Measurements from ENCODE around the gene ANP32B. TPM values are rescaled to one million over a fixed set of nuclear protein-coding genes. Genes with fewer than 3 reads are reported as not detected.
A peak's percentile ranks its signal among the peaks of the same experiment; 100 is the strongest.

Gene ANP32B
- total RNA-seq, result 100 to 1,000 TPM in 1 of 9 donors, 10 to 100 TPM in 8; 13.4 to 100 (median 23.6) TPM
- 100 to 1,000 TPM in 2 of 3 donors, 10 to 100 TPM in 1; 72.9 to 156 (median 122) TPM for polyA plus RNA-seq
- long read RNA-seq, donor 1, transcript ANP32B-201 (7 exons, 1,463 nt), result major isoform, 34 of 73 reads
- long read RNA-seq, donor 1, partial matches to known transcripts, result 39 of 73 reads
- long read RNA-seq, donor 1, other reads (novel, unspliced or antisense), result 0 of 73 reads
- long read RNA-seq, donor 2, transcript ANP32B-201 (7 exons, 1,463 nt), result major isoform, 26 of 51 reads
- long read RNA-seq, donor 2, partial matches to known transcripts, result 25 of 51 reads
- long read RNA-seq, donor 2, other reads (novel, unspliced or antisense), result 0 of 51 reads
- long read RNA-seq, donor 3, transcript ANP32B-201 (7 exons, 1,463 nt), result major isoform, 15 of 51 reads
- long read RNA-seq, donor 3, partial matches to known transcripts, result 36 of 51 reads
- long read RNA-seq, donor 3, other reads (novel, unspliced or antisense), result 0 of 51 reads
- long read RNA-seq, donor 4, transcript ANP32B-201 (7 exons, 1,463 nt), result major isoform, 44 of 60 reads
- long read RNA-seq, donor 4, partial matches to known transcripts, result 8 of 60 reads
- long read RNA-seq, donor 4, other reads (novel, unspliced or antisense), result 8 of 60 reads
- long read RNA-seq, donor 5, transcript ANP32B-201 (7 exons, 1,463 nt), result major isoform, 89 of 99 reads
- long read RNA-seq, donor 5, partial matches to known transcripts, result 1 of 99 reads
- long read RNA-seq, donor 5, other reads (novel, unspliced or antisense), result 9 of 99 reads
- long read RNA-seq, donor 6, transcript ANP32B-201 (7 exons, 1,463 nt), result major isoform, 33 of 48 reads
- long read RNA-seq, donor 6, partial matches to known transcripts, result 7 of 48 reads
- long read RNA-seq, donor 6, other reads (novel, unspliced or antisense), result 8 of 48 reads
- long read RNA-seq, donor 7, transcript ANP32B-201 (7 exons, 1,463 nt), result major isoform, 16 of 22 reads
- long read RNA-seq, donor 7, partial matches to known transcripts, result 6 of 22 reads
- long read RNA-seq, donor 7, other reads (novel, unspliced or antisense), result 0 of 22 reads
- long read RNA-seq, donor 8, transcript ANP32B-201 (7 exons, 1,463 nt), result major isoform, 43 of 66 reads
- long read RNA-seq, donor 8, partial matches to known transcripts, result 18 of 66 reads
- long read RNA-seq, donor 8, other reads (novel, unspliced or antisense), result 5 of 66 reads
- long read RNA-seq, donor 9, transcript ANP32B-201 (7 exons, 1,463 nt), result major isoform, 18 of 76 reads
- long read RNA-seq, donor 9, partial matches to known transcripts, result 52 of 76 reads
- long read RNA-seq, donor 9, other reads (novel, unspliced or antisense), result 6 of 76 reads
- long read RNA-seq, donor 10, transcript ANP32B-201 (7 exons, 1,463 nt), result major isoform, 19 of 25 reads
- long read RNA-seq, donor 10, partial matches to known transcripts, result 6 of 25 reads
- long read RNA-seq, donor 10, other reads (novel, unspliced or antisense), result 0 of 25 reads

- TF ChIP-seq POLR2A (IDR thresholded peaks at IDR 0.05) (peak in 1 of 2 donors; percentile 43), CTCF (IDR thresholded peaks at IDR 0.05) (peak; percentile 37 to 97 (median 74))
- Histone ChIP-seq H3K9me3 (replicated peaks in 1 of 3) (no peaks in the 10 kb centered on the region), H3K27ac (peak within 1 kb of the TSS; percentile 92 to 98 (median 96)), H3K4me3 (peak within 1 kb of the TSS; percentile 90 to 99 (median 94)), H3K4me1 (replicated peaks in 1 of 2) (peaks cover 5 to 22% of the 10 kb centered on the region in 2 donors), H3K36me3 (replicated peaks in 1 of 2) (no peaks in the 10 kb centered on the region), H3K27me3 (no peaks in the 10 kb centered on the region)
- intact Hi-C loops (cut with DNase I), result loop anchor here in 1 of 2 donors (10.0 kb wide), 1 partner anchor 52 kb away; no protein-coding TSS in a partner anchor
- 0 to 1% (median 0%) methylated on average over 2 to 105 of the region's 105 CpGs; no CpG with 5 or more reads in 1 of the 4 donors for WGBS, 4 donors
- peak; percentile 86 to 91 (median 88) for DNase-seq
Observed at GRCh38 chr9:97982683-97983588, at the start of gene ANP32B. Gene ANP32B (plus strand): TSS chr9:97983341. CDS start chr9:97983556, 215 bp downstream.

- intact Hi-C loops (cut with DNase I), result loop anchor here in 1 of 2 donors (10.0 kb wide), 1 partner anchor 270 kb away; no protein-coding TSS in a partner anchor
- TF ChIP-seq CTCF (IDR thresholded peaks at IDR 0.05), result no peak
- no peak for TF ChIP-seq POLR2A (IDR thresholded peaks at IDR 0.05)
- Histone ChIP-seq H3K9me3 (replicated peaks in 1 of 3) (no peaks in the 10 kb centered on the region), H3K36me3 (replicated peaks in 1 of 2) (no peaks in the 10 kb centered on the region), H3K27ac (no peak overlapping the region), H3K4me3 (no peak overlapping the region), H3K27me3 (peaks cover 11% of the 10 kb centered on the region), H3K4me1 (replicated peaks in 1 of 2) (no peaks in the 10 kb centered on the region)
- 17 to 37% (median 26%) methylated on average over 5 to 6 of the region's 6 CpGs for WGBS, 4 donors
- no peak for DNase-seq
Observed at GRCh38 chr9:97934321-97935115, 48.6 kb upstream of the ANP32B start.

- no peak for DNase-seq
- peaks cover 11% of the 10 kb centered on the region for H3K27me3 ChIP-seq
- H3K4me3 ChIP-seq, result no peak overlapping the region
- H3K36me3 ChIP-seq (replicated peaks in 1 of 2), result no peaks in the 10 kb centered on the region
- intact Hi-C loops (cut with DNase I), result loop anchor here in 1 of 2 donors (10.0 kb wide), 1 partner anchor 270 kb away; no protein-coding TSS in a partner anchor
- no peak overlapping the region for H3K27ac ChIP-seq
- TF ChIP-seq CTCF (IDR thresholded peaks at IDR 0.05), result no peak
- TF ChIP-seq POLR2A (IDR thresholded peaks at IDR 0.05), result no peak
- no peaks in the 10 kb centered on the region for H3K9me3 ChIP-seq (replicated peaks in 1 of 3)
- 43 to 76% (median 60%) methylated on average over 1 of the region's 1 CpG for WGBS, 4 donors
- no peaks in the 10 kb centered on the region for H3K4me1 ChIP-seq (replicated peaks in 1 of 2)
Observed at GRCh38 chr9:97935276-97935675, 47.9 kb upstream of the ANP32B start.

Measured in adrenal gland (tissue), 19 donors.